K562 (cell line): ENCODE measurements around the gene ZER1. TPM values are rescaled to one million over a fixed set of nuclear protein-coding genes. Genes with fewer than 3 reads are reported as not detected.
A peak's percentile ranks its signal among the peaks of the same experiment; 100 is the strongest.

Experiments
- ATAC-seq: fragments of 200-7000 bp; cut with Tn5 transposase; 3 replicates; pipeline ENCODE4 v1.9.1; 2020; ENCODE audit warnings: moderate library complexity
- BruUV-seq: library from RNA; stranded (reverse); fragments of 400-500 nt; replicated peaks from 2 replicates; lab custom pipeline; 2021; lab: Mats Ljungman, UMichigan
- CTCF ChIA-PET: fragments of 300-600 bp; formaldehyde crosslinking; extraction: SDS; loops from one replicate; lab custom pipeline; 2021; ENCODE audit warnings: low intra/inter-chr PET ratio; lab: Yijun Ruan, JAX
- POLR2A ChIA-PET: fragments of 300-600, 350-650 bp; sonication (Branson Sonifier 250); formaldehyde crosslinking; extraction: SDS; loops from one replicate; lab custom pipeline; 2021; ENCODE audit warnings: antibody characterized with exemption, inconsistent platforms; lab: Yijun Ruan, JAX
- DNase-seq, 4 experiments: peaks; one replicate each; pipeline versions ENCODE4 v3.0.0 to v3.0.0-alpha.2; 2011 to 2018; ENCODE audit warnings: low spot score in 3 of 4, mixed read lengths in 3 of 4; ENCODE audit errors: extremely low read depth in 1 of 4
- FAIRE-seq: peaks from 2 replicates; lab custom pipeline; 2011; peaks lifted over from hg19 to GRCh38; lab: Jason Lieb, UNC
- H2AFZ ChIP-seq: 2 replicates; pipeline ENCODE4 v1.6.0; 2011; ENCODE audit warnings: low read depth, low read length, control low read depth, inconsistent platforms
- H3K27ac ChIP-seq: fragments of 200-600 bp; 3 replicates; pipeline ENCODE4 v1.8.0; 2011; ENCODE audit warnings: low read depth, mild to moderate bottlenecking, control low read depth, inconsistent platforms, low read length, moderate library complexity, mixed read lengths; ENCODE audit errors: extremely low read depth
- H3K27me3 ChIP-seq, 2 experiments: fragments of 300-600 bp in 1 of 2; 2 replicates in 1 of 2; 3 replicates in 1 of 2; pipeline versions ENCODE4 v1.6.0 to v1.8.0; 2011; ENCODE audit warnings: inconsistent platforms in 2 of 2, low read length in 2 of 2, mild to moderate bottlenecking in 1 of 2, mixed read lengths in 1 of 2, moderate library complexity in 1 of 2; ENCODE audit not compliant: control insufficient read depth in 2 of 2, insufficient read depth in 2 of 2
- H3K36me3 ChIP-seq: fragments of 300-600 bp; 3 replicates; pipeline ENCODE4 v1.8.0; 2011; ENCODE audit warnings: mild to moderate bottlenecking, low read length, inconsistent platforms; ENCODE audit not compliant: control insufficient read depth, insufficient read depth
- H3K4me1 ChIP-seq, 2 experiments: fragments of 200-600 bp in 1 of 2; replicated peaks in 1 of 2; 2 replicates in 1 of 2; 3 replicates in 1 of 2; pipeline versions ENCODE4 v1.5.1 to v1.8.0; 2011; ENCODE audit warnings: inconsistent platforms in 2 of 2, low read length in 2 of 2, mild to moderate bottlenecking in 1 of 2, mixed read lengths in 1 of 2, moderate library complexity in 1 of 2; ENCODE audit not compliant: control insufficient read depth in 2 of 2, insufficient read depth in 2 of 2
- H3K4me2 ChIP-seq: 2 replicates; pipeline ENCODE4 v1.6.1; 2011; ENCODE audit warnings: low read length, control low read depth, inconsistent platforms, mixed read lengths; ENCODE audit not compliant: insufficient read depth
- H3K4me3 ChIP-seq: fragments of 200-600 bp; sonication (generic), shearing (Covaris generic); 2 replicates; pipeline ENCODE4 v1.5.1; 2016; ENCODE audit warnings: control low read depth, inconsistent platforms
- H3K79me2 ChIP-seq: fragments of 200-600 bp; 3 replicates; pipeline ENCODE4 v1.8.0; 2011; ENCODE audit warnings: low read length, inconsistent platforms; ENCODE audit not compliant: control insufficient read depth, insufficient read depth
- H3K9ac ChIP-seq, 2 experiments: 2 replicates each; pipeline versions ENCODE4 v1.6.0 to v1.6.1; 2011; ENCODE audit warnings: low read depth in 2 of 2, low read length in 2 of 2, control low read depth in 1 of 2, inconsistent platforms in 1 of 2, mild to moderate bottlenecking in 1 of 2, mixed read lengths in 1 of 2; ENCODE audit not compliant: insufficient read depth in 1 of 2
- H3K9me1 ChIP-seq: one replicate; pipeline ENCODE4 v1.6.0; 2011; ENCODE audit warnings: inconsistent platforms, mild to moderate bottlenecking, low read length, moderate library complexity; ENCODE audit not compliant: control insufficient read depth, insufficient read depth
- H3K9me3 ChIP-seq: replicated peaks from 2 replicates; pipeline ENCODE4 v1.5.1; 2011; ENCODE audit warnings: low read depth, low read length, inconsistent platforms; ENCODE audit not compliant: control insufficient read depth, insufficient read depth
- H4K20me1 ChIP-seq: replicated peaks from 2 replicates; pipeline ENCODE4 v1.6.1; 2011; ENCODE audit warnings: low read length, inconsistent platforms, mixed read lengths; ENCODE audit not compliant: control insufficient read depth, insufficient read depth
- ETS1 ChIP-seq: conservative IDR thresholded peaks from 2 replicates; pipeline ENCODE4 v1.6.1; 2011; ENCODE audit warnings: low read depth, mild to moderate bottlenecking, low read length; ENCODE audit not compliant: control insufficient read depth
- HNRNPL ChIP-seq: fragments of 200-400 bp; formaldehyde crosslinking; IDR thresholded peaks from 2 replicates; pipeline ENCODE4 v1.6.1; 2017; ENCODE audit warnings: low read depth, mild to moderate bottlenecking, low read length
- KDM2B ChIP-seq: fragments of 250-450 bp; sonication (Bioruptor Pico); IDR thresholded peaks from 2 replicates; pipeline ENCODE4 v1.8.0; 2021; ENCODE audit warnings: mild to moderate bottlenecking, moderate library complexity
- MXI1 ChIP-seq: IDR thresholded peaks from 2 replicates; pipeline ENCODE4 v1.6.1; 2011; ENCODE audit warnings: low read depth, mild to moderate bottlenecking, improper control_type of control experiment, low read length
- SUPT5H ChIP-seq: fragments of 450-650 bp; IDR thresholded peaks from 2 replicates; pipeline ENCODE4 v1.6.1; 2016
- ZNF280A ChIP-seq: fragments of 450-650 bp; IDR thresholded peaks from 2 replicates; pipeline ENCODE4 v1.6.1; 2018; ENCODE audit warnings: mild to moderate bottlenecking, low read depth; ENCODE audit not compliant: partially characterized antibody
- ZNF609 ChIP-seq: sonication (generic); formaldehyde crosslinking; IDR thresholded peaks from 2 replicates; pipeline ENCODE4 v1.8.1; 2023; ENCODE audit warnings: missing genetic modification reagents, mild to moderate bottlenecking, borderline replicate concordance
- WGBS: fragments of 100-300 bp; shearing (Covaris generic); methylation state at CpG from one replicate; pipeline ENCODE4 v1.1.6; 2016; ENCODE audit warnings: low coverage, mixed read lengths; ENCODE audit not compliant: insufficient coverage; ENCODE audit errors: missing lambda C conversion rate; 5-methylcytosine and 5-hydroxymethylcytosine counted together
- in situ Hi-C: fragments of 300-500 bp; cut with MboI; formaldehyde crosslinking; loops from 4 replicates; pipeline ENCODE4 v1.15.0; 2018; ENCODE audit warnings: inconsistent platforms, mixed read lengths
- intact Hi-C: fragments of 100-400 bp; cut with micrococcal nuclease; formaldehyde crosslinking; loops from 2 replicates; pipeline ENCODE4 v1.14.2; 2022
- polyA plus RNA-seq, 8 experiments: library from polyadenylated mRNA; depleted of rRNA in 4 of 8; stranded (reverse) in 5 of 8; unstranded in 3 of 8; fragments of >200 nt; fragmentation: Nextera tagmentation in 2 of 8; fragmentation: Illumina TruSeq in 1 of 8; extraction: Ambion mirVana in 2 of 8; extraction: Trizol in 1 of 8; gene quantifications; 2 replicates each; pipeline versions ENCODE4 v1.2.1 to v1.2.3, GENCODE V29; 2011 to 2014; ENCODE audit warnings: inconsistent platforms in 1 of 8, missing spikeins in 1 of 8
- total RNA-seq, 7 experiments: library from RNA; depleted of rRNA in 6 of 7; stranded (reverse); fragments of >200 nt in 6 of 7; fragmentation: Illumina TruSeq in 2 of 7; extraction: Trizol in 2 of 7; gene quantifications; 2 replicates each; pipeline versions ENCODE4 v1.2.1 to v1.2.3, GENCODE V29; 2011 to 2021; ENCODE audit warnings: low replicate concordance in 1 of 7
- TF ChIP-seq, protein P1 (sequence below): fragments of 250-450 bp; sonication (Bioruptor Pico); IDR thresholded peaks from 2 replicates; pipeline ENCODE4 v1.4.0; 2020; ENCODE audit warnings: borderline replicate concordance

The ZER1 gene
- total and polyA plus RNA-seq, 9 of the 15 experiments (the other 6 are each of a cell fraction or from before 2014, with no cell fraction given) = 0.07 to 10.7 (median 6.2) TPM

- BruUV-seq = no TSS peak
- H3K36me3 ChIP-seq = peaks cover 34% of the 10 kb centered on the region; the same call in 1 of the 3 replicates
These were observed 39.1 kb upstream of the ZER1 start for GRCh38 chr9:128810873-128811272.

More at GRCh38 chr9:128810873-128811272, 39.1 kb upstream of the ZER1 start:
- no peak for DNase-seq
- no peaks in the 10 kb centered on the region for H3K9me3 ChIP-seq
- no peak overlapping the region for H3K4me2 ChIP-seq
- H3K27ac ChIP-seq = no peak overlapping the region
- H3K9ac ChIP-seq = no peak overlapping the region
- H4K20me1 ChIP-seq = no peaks in the 10 kb centered on the region
- H3K4me3 ChIP-seq = no peak overlapping the region
- in situ Hi-C loops = no loop called here
- H3K9me1 ChIP-seq = no peaks in the 10 kb centered on the region
- H3K79me2 ChIP-seq = no peaks in the 10 kb centered on the region
- no peak for ATAC-seq
- WGBS = 84% methylated on average over 5 of the region's 5 CpGs
- no peaks in the 10 kb centered on the region for H3K27me3 ChIP-seq
- POLR2A ChIA-PET = interaction anchor here (1.2 to 2.3 kb wide), 2 partner anchors 8 to 9 kb away, joined by 3 to 21 read pairs; partner anchors contain the start of gene ENDOG
- no peak overlapping the region for H2AFZ ChIP-seq
- CTCF ChIA-PET = no interaction called here
- peaks cover 0 to 3% of the 10 kb centered on the region in 2 experiments; a peak in 3 of 5 replicates for H3K4me1 ChIP-seq
- TF ChIP-seq HNRNPL (no peak), ETS1 (no peak), KDM2B (CRISPR knock-in tag) (no peak), SUPT5H (no peak), ZNF609 (CRISPR knock-in tag) (no peak), MXI1 (no peak), ZNF280A (no peak)
- TF ChIP-seq, protein P1, sequence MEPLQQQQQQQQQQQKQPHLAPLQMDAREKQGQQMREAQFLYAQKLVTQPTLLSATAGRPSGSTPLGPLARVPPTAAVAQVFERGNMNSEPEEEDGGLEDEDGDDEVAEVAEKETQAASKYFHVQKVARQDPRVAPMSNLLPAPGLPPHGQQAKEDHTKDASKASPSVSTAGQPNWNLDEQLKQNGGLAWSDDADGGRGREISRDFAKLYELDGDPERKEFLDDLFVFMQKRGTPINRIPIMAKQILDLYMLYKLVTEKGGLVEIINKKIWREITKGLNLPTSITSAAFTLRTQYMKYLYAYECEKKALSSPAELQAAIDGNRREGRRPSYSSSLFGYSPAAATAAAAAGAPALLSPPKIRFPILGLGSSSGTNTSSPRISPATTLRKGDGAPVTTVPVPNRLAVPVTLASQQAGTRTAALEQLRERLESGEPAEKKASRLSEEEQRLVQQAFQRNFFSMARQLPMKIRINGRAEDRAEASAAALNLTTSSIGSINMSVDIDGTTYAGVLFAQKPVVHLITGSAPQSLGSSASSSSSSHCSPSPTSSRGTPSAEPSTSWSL = no peak
- peak; percentile 68 for FAIRE-seq
- intact Hi-C loops = no loop called here
